HG03175 (cell line): ENCODE results near the gene TUBGCP3.
"Not testable (repeated sequence)": the region's sequence is repeated elsewhere in the genome, so short reads cannot be mapped to it uniquely, and the experiment has no call there.

Source experiments
- ATAC-seq: cut with Tn5 transposase; IDR thresholded peaks from one replicate; pipeline ENCODE4 v1.9.1; 2021; ENCODE audit warnings: mild to moderate bottlenecking, moderate library complexity; ENCODE audit not compliant: unreplicated experiment

TUBGCP3 gene, protein sequence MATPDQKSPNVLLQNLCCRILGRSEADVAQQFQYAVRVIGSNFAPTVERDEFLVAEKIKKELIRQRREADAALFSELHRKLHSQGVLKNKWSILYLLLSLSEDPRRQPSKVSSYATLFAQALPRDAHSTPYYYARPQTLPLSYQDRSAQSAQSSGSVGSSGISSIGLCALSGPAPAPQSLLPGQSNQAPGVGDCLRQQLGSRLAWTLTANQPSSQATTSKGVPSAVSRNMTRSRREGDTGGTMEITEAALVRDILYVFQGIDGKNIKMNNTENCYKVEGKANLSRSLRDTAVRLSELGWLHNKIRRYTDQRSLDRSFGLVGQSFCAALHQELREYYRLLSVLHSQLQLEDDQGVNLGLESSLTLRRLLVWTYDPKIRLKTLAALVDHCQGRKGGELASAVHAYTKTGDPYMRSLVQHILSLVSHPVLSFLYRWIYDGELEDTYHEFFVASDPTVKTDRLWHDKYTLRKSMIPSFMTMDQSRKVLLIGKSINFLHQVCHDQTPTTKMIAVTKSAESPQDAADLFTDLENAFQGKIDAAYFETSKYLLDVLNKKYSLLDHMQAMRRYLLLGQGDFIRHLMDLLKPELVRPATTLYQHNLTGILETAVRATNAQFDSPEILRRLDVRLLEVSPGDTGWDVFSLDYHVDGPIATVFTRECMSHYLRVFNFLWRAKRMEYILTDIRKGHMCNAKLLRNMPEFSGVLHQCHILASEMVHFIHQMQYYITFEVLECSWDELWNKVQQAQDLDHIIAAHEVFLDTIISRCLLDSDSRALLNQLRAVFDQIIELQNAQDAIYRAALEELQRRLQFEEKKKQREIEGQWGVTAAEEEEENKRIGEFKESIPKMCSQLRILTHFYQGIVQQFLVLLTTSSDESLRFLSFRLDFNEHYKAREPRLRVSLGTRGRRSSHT

DNA sequence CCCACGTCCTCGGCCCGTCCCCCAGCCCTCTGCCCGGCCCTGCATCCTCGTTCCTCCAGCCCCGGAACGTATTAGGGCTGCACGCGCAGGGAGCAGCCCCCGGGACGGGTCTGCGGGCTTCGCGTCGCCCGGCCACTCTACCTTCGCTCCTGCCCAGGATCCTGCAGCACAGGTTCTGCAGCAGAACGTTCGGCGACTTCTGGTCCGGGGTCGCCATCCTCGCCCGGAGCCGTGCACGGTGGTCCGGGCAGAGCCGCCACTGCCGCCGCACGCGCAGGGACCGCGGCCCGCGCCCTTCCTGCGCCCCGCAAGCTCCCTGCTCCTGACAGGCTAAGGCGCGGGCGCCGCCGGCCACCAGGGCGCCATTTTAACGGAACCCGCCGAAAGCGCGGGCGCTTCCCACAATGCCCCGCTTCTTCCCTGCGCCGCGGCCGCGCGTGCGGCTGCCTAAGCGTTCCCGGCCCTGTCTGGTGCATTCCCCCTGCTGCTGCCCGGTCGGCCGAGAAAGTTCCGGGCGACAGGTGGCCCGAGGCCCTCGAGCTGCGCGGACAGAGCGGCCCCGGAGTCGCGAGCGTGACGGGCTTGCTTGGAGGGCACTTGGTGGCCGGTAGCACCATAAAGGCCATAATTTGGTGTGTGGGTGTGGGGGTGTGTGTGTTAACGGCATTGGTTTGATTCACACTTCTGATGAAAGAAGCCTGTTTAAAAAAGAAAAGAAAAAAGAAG is at the start of gene TUBGCP3:
Gene TUBGCP3 (minus strand): TSS at position 390 of the 726 bp plus-strand sequence. CDS start 173 bp downstream, at position 217.
- peak; percentile 81 for ATAC-seq

DNA sequence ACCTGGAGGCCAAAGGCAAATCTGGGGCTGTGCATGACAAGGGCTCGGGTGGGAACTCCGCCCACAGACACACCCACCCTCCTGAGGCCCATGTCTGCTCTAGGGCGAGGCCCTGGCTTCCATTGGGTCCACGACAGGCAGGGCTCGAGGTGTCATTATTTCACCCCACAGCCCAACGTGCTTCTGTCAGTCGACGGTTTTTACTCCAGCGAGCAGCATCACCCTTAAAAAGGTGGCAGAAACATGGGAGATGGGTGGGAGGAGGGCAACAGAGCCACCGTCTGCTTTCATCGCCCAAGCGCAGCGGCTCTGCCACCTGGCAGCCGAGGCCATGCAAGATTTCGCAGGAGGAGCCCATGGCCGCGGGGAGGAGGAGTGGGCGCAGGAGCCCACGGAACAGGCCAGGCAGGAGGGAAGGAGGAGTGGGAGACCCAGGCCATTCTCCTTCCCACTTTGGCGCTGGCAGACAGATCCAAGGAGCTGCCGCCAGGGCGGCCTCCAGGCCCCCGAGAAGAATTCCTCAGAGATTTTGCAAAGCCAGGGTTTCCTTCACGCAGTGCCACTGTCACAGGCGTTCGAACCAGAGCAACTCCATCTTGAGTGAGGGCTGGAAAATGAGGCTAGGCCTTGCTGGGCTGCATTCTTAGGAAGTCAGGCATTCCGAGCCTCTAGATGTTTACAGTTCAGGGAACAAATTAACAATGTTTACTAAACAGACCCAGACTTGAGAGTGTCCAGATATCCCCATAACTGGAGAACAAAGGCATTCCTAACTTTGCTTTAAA is 49.3 kb upstream of the TUBGCP3 start:
- ATAC-seq, result no peak

DNA sequence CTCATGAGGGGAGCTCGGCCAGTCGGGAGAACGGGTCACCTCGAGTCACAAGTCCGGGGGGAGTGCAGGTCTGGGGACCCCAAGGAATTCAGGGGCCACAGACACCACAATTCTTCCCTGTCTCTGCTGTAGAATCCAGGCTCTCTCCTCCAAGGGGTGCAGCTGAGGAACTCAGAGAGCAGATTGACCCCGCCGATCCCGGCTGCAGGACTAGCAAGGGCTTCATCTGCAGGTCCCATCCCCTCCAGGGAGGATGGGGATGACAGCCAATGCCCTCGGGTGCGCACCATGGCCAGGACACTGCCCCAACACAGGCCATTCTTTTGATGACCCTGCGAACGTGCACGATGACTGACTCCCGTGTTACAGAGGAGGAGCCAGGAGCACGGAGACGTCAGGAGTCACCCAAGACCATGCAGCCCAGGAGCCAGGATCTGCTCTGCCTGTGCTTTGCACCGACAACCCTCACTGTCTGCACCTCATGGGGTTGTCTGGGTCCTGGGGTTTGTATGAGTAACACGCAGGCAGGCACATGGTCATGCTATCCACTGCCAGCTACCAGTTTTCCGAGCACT is 48.5 kb upstream of the TUBGCP3 start:
- no peak for ATAC-seq

DNA sequence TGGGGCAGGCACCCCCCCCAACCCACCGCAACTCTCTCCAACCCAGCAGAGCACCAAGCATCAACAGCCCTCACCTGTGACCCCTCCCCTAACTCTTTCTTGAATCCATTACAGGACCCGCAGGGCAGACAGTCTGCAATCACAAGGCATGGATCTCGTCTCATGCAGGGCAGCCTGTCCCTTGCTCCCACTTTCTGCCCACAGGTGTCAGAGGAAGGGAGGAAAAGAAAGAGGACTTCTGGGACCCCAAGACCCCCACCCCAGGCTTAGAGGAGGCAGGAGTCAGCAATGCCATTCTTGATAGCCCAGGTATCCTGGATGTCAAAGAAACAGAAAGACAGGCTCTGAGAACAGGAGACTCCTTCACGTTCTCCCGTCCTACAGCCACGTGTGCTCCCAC is 47.4 kb upstream of the TUBGCP3 start:
- no peak for ATAC-seq

DNA sequence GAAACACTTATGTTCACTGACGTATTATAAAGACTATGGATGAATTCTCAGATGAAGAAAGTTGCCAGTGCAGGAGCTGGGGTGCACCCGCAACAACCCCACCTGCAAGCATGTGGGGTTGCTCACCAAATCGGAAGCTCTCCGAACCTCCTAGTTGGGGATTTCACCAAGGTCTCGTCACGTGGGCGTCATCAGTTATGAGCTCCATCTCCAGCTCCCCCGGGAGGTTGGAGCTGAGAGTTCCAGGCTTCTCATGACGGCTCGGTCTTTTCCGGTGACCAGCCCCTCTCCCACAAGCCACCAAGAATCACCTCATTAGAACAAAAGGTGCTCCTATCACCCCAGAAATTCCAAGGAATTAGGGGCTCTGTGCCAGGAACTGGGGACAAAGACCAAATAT is 46.1 kb upstream of the TUBGCP3 start:
- ATAC-seq, result no peak

DNA sequence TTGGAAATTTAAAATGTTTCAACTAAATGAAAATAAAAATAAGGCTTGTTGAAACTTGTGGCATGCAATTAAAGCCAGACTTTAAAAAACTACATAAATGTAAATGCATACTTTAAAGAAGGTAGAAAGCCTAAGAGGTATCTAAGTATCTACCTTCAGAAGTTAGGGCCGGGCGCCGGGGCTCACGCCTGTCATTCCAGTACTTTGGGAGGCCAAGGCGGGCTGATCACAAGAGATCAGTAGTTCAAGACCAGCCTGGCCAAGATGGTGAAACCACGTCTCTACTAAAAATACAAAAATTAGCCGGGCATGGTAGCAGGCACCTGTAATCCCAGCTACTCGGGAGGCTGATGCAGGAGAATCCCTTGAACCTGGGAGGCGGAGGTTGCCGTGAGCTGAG is 42.3 kb upstream of the TUBGCP3 start:
- not testable (repeated sequence) for ATAC-seq

DNA sequence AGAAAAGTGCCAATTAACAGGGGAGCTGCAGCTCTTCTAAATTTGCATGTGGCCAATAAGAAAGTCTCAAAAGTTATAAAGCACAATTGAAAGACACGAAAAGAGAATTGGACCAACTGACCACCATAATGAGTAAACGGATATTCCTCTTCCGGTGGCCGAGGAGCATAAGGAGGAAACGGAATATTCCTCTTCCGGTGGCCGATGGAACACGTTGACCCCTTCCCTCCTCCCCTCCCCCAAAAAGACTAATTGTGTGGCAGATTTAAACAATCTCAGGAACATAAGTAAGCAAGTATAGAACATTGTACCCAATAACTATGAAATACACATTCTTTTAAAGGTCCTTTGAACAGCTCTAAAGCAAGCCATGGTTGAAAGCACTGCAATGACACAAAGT is 41.2 kb upstream of the TUBGCP3 start:
- no peak for ATAC-seq

DNA sequence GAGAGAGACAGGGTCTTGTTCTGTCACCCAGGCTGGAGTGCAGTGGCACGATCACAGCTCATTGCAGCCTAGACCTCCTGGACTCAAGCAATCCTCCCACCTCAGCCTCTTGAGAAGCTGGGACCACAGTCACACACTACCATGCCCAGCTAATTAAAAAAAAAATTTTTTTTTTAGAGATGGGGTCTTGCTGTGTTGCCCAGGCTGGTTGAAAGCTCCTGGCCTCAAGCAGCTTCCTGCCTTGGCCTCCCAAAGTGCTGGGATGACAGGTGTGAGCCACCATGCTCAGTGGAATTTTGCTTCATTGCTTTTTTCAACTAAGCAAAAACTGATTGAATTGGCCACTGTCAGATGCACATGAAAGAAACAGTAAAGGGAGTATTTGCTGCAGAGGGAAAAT is 39.7 kb upstream of the TUBGCP3 start:
- not testable (repeated sequence) for ATAC-seq

DNA sequence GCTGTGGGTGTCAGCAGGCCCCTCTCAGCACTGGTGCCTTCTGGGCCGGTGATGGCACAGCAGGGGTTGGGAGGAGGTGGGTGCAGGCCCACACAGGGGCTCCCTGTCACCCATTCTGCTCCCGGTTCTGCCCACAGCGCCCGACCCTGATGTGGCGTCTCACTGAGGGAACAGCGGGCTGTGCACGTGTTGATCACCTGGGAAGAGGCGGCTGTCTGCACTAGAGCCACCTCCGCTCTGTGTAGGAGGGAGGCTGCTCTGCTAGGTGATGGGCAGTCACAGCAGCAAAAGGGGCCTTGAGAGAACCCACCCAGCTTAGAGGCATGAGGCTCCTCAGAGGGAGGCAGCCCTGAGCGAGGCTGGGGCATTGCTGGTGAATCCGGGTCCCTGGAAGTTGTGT is 39.2 kb upstream of the TUBGCP3 start:
- no peak for ATAC-seq

DNA sequence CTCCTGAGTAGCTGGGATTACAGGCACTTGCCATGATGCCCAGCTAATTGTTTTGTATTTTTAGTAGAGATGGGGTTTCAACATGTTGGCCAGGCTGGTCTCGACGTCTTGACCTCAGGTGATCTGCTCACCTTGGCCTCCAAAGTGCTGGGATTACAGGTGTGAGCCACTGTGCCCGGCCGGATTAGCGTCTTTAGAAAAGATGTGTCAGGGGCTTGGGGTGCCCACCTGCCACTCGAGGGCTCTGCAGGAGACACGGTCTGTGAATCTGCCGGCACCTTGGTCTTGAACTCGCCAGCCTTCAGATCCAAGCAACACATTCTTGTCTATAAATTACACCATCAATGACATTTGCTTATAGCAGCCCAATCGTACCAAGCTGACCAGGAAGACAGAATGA is 38.8 kb upstream of the TUBGCP3 start:
- ATAC-seq, result no peak

DNA sequence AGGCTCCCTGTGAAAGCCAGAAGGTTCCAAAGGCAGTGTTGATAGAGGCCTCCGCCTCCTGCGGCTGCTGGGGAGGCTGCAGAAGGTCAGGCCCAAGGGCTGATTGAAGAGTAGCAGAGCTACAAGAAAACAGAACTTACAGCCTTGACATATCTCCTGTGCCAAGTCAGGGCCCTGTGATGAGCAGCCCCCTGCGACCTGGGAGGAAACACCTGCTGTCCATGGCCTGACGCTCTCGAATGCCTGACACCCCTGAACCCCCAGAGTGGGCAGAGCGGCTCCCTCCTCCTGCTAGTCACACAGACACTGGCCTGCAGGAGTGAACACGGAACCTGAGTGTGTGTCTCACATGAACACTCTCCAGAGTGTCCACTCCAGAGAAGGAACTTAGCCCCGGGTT is 38.2 kb upstream of the TUBGCP3 start:
- ATAC-seq, result no peak

DNA sequence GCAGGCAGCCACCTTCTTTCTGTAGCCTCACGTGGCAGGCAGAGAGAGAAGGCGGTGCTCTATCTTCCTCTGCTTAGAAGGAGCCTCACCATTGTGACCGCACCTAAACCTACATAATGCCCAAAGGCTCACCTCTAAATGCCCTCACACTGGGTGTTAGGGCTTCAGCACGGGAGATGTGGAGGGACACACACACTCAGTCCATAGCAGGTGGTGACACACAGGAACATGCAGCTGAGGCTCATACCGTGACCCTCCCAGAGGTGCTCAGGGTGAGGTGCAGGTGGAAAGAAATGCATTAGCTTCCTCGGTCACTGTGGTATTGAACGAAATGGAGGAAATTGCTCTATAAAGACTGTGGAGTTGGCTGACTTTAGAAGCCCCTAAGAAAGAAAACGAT is 37.7 kb upstream of the TUBGCP3 start:
- no peak for ATAC-seq

DNA sequence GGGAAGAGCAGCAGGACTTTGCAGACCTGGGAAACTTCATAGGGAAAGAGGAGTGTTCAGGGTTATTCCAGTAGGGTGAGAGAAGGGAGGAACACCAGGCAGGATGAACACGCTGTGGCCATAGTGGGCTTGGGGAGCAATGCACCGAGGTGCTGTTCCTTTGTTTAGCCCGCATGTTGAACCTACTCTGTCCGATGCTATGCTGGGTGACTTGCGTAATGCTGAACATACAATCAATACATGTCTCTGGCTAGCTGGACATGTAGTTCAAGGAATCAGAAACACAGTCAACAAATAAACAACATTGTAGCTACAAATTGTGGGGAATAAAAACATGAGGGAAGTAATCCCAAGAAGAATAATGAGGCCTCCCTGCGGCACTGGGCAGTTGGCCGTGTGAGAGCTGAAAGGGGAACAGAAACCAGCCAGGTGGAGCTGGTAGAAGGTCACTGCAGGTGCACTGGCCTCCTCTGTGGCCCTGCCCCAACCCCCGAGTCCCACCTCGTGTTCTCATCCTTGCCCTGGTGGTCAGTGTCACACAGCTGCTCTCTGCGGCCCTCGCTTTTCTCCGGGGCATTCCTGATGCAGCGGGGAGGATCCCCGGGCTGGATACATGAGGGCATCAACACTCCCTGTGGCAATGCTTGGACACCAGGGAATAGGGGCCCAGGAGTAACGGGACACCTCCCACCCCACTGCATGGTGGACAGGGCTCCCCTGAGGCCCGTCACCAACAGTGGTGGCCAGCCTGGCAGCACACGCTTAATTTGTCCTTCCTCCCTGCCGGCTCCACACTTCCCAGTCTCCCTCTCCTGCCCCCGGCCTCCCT is 36.9 kb upstream of the TUBGCP3 start:
- ATAC-seq, result no peak

DNA sequence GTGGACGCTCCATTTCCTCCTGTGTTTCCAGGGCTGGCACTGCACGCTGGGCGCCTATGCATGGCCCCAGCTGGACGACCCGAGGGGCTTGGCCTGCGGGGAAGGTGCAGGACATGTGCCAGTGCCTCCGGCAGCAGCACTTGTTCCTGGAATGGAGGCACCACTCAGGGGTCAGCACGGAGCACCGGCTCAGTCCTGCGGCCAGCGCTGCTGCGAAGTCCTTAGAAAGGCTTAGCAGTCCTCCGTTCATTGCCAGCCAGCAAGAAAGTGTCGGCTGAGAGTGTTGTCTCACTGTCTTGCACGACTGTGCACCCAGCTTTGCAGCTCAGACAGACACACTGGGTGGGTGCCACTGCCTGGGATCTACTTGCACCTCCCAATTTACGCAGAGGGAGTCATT is 36.1 kb upstream of the TUBGCP3 start:
- ATAC-seq, result no peak

DNA sequence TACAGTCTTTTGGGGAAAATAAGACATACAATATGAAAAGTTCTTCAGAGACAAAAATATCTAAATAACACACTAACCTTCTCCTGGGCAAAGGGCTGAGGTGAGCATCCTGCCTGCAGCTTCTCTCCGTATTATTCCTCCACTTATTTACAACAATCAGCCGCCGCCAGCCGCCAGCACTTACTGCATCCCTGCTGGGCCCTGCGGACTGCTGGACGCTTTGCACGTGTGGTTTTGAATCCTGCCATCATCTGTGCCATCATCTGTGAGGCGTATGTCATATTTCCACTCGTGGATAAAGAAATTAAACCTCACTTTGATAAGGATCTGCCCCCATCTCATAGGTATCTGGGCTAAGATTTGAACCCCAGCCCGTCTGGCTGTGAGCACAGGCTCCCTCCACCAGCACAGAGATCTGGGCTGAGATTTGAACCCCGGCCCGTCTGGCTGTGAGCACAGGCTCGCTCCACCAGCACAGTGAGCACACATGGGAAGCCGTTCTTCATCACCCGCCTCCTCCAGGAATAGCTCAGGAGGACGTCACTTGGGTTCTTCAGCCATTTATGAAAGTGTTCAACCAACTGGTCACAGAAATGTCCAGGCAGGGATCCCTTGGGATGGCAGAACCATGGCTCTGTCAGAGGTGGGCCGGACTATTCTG is 35.2 kb upstream of the TUBGCP3 start:
- ATAC-seq, result no peak

DNA sequence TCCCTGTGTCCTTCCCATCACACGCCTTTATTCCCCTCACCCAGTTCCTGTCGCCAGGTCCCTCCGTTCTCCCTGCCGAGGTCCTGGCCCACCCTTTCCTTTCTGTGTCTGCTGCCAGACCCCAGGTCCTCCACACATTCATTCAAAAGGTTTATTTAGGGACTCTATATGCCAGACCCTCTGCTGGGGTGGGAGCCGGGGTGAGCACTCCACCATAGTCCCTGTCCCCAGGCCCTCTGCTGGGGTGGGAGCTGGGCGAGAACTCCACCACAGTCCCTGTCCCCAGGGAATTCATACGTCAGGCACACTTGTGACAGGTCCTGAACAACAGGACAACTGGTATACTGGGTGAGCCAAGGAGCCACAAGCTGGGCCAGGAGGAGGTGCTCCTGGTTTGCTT is 34.4 kb upstream of the TUBGCP3 start:
- ATAC-seq, result no peak

DNA sequence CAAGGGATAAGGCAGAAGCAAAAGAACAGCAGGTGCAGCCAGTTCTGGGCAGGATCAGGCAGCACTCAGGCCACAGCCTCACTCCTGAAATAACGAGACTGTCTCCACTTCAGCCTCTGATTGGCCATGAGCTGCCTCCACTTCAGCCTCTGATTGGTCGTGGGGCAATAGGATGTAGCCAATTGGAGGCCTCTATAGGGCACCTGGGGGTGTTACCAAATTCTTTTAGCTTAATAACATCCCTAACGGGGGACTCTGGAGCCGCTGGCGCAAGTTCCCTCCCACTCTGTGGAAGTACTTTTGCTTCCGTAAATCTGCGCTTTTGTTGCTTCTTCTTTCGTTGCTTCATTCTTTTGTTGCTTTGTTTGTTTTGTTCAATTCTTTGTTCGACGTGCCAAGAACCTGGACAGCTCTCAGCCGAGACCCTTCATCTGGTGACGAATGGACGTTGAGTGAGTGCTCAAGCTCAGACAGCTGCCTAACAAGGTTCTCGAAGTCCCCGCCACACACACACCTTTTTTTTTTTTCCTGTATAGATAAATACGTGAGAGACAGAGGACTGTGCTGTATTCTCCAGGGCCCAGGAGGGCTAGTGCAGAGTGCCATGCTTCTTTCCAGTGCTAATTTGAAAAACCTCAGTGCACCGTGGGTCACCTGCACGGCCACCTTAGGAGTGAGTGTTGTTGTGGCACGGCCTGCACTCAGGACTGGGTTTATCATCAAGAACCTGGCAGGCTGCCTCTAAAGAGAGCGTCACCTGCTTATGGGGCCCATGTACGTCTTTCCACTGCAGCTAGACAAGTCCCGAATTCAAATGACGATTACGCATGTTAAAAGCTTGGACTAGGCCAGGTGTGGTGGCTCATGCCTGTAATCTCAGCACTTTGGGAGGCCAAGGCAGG is 32.0 kb upstream of the TUBGCP3 start:
- no peak for ATAC-seq

DNA sequence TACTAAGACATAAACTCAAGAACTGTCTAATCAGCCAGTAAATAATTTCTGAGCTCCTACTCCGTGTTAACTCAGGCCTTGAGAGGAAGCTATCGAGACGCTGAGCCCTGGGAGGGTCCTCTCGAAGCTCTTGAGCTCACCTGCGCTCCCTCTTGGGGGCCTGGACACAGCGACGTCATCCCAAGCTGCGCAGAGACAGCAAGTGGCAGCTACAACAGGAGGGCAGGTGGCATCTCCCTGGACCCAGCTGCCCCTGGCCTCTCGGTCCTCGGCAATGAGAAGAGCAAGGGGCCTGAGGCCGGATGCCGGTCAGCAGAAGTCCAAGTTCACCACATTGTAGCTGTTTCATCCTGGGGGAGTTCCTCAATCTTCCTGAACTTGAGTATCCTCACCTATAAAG is 30.5 kb upstream of the TUBGCP3 start:
- ATAC-seq, result no peak
